Effector memory CD8-positive, alpha-beta T cell (primary cell): ENCODE data around the gene POTEI.
"Not testable (repeated sequence)": the region's sequence is repeated elsewhere in the genome, so short reads cannot be mapped to it uniquely, and the experiment has no call there.

Source experiments
- ATAC-seq: fragments of 150-1000 bp; cut with Tn5 transposase; replicated peaks from 2 replicates; pipeline ENCODE4 v1.10.0; 2021; ENCODE audit warnings: mild to moderate bottlenecking, moderate library complexity
- DNase-seq, 3 experiments: peaks; one replicate each; pipeline ENCODE4 v3.0.0; 2021
- H3K27ac Mint-ChIP-seq, 2 donors: one replicate each; pipeline ENCODE4 v1.8.0; 2022; ENCODE audit warnings: mild to moderate bottlenecking in 2 of 2, mixed read lengths in 2 of 2, moderate library complexity in 2 of 2
- H3K27me3 Mint-ChIP-seq, 2 donors: one replicate each; pipeline ENCODE4 v1.8.0; 2022; ENCODE audit warnings: mixed read lengths in 2 of 2
- H3K36me3 Mint-ChIP-seq: one replicate; pipeline ENCODE4 v1.8.0; 2022; ENCODE audit warnings: mild to moderate bottlenecking, moderate library complexity, mixed read lengths; ENCODE audit not compliant: insufficient read depth
- H3K4me1 Mint-ChIP-seq, 2 donors: one replicate each; pipeline ENCODE4 v1.8.0; 2022; ENCODE audit warnings: low read depth in 2 of 2, mixed read lengths in 2 of 2
- H3K4me3 Mint-ChIP-seq, 2 donors: one replicate each; pipeline ENCODE4 v1.8.0; 2022; ENCODE audit warnings: mild to moderate bottlenecking in 2 of 2, mixed read lengths in 2 of 2, moderate library complexity in 2 of 2
- H3K9me3 Mint-ChIP-seq, 2 donors: one replicate each; pipeline ENCODE4 v1.8.0; 2022; ENCODE audit warnings: mixed read lengths in 2 of 2

The POTEI gene

GRCh38 chr2:130527365-130527967, 18.3 kb upstream of the POTEI start:
- not testable (repeated sequence) for DNase-seq, H3K36me3 Mint-ChIP-seq, H3K27me3 Mint-ChIP-seq, H3K4me1 Mint-ChIP-seq, H3K9me3 Mint-ChIP-seq, H3K27ac Mint-ChIP-seq, H3K4me3 Mint-ChIP-seq, ATAC-seq

GRCh38 chr2:130522390-130522789, 13.3 kb upstream of the POTEI start:
- H3K36me3 Mint-ChIP-seq, ATAC-seq, H3K9me3 Mint-ChIP-seq, H3K27me3 Mint-ChIP-seq, H3K4me1 Mint-ChIP-seq, H3K27ac Mint-ChIP-seq, DNase-seq, H3K4me3 Mint-ChIP-seq: not testable (repeated sequence)

GRCh38 chr2:130520992-130521391, 11.9 kb upstream of the POTEI start, which contains the start of gene CFC1B:
TSS of gene CFC1B (plus strand) at chr2:130521222. CDS start at chr2:130521485, 263 bp downstream.
- DNase-seq, H3K9me3 Mint-ChIP-seq, H3K4me1 Mint-ChIP-seq, H3K36me3 Mint-ChIP-seq, H3K27ac Mint-ChIP-seq, ATAC-seq, H3K27me3 Mint-ChIP-seq, H3K4me3 Mint-ChIP-seq: not testable (repeated sequence)

GRCh38 chr2:130518516-130519106, 9.5 kb upstream of the POTEI start:
- H3K36me3 Mint-ChIP-seq, H3K4me1 Mint-ChIP-seq, H3K27me3 Mint-ChIP-seq, DNase-seq, ATAC-seq, H3K27ac Mint-ChIP-seq, H3K9me3 Mint-ChIP-seq, H3K4me3 Mint-ChIP-seq: not testable (repeated sequence)

- ATAC-seq, H3K9me3 Mint-ChIP-seq, H3K4me1 Mint-ChIP-seq, DNase-seq, H3K4me3 Mint-ChIP-seq, H3K36me3 Mint-ChIP-seq, H3K27ac Mint-ChIP-seq, H3K27me3 Mint-ChIP-seq: not testable (repeated sequence)
Observed at GRCh38 chr2:130511747-130512451, 2.8 kb upstream of the POTEI start.

GRCh38 chr2:130510807-130511746, 1.9 kb upstream of the POTEI start:
- ATAC-seq, H3K9me3 Mint-ChIP-seq, H3K27me3 Mint-ChIP-seq, H3K27ac Mint-ChIP-seq, DNase-seq, H3K36me3 Mint-ChIP-seq, H3K4me1 Mint-ChIP-seq, H3K4me3 Mint-ChIP-seq: not testable (repeated sequence)

- ATAC-seq, H3K9me3 Mint-ChIP-seq, H3K36me3 Mint-ChIP-seq, H3K27me3 Mint-ChIP-seq, H3K27ac Mint-ChIP-seq, H3K4me1 Mint-ChIP-seq, H3K4me3 Mint-ChIP-seq, DNase-seq: not testable (repeated sequence)
Observed at GRCh38 chr2:130491073-130491472, 18.1 kb downstream of the POTEI start.

- H3K27ac Mint-ChIP-seq, H3K36me3 Mint-ChIP-seq, H3K4me3 Mint-ChIP-seq, H3K9me3 Mint-ChIP-seq, H3K27me3 Mint-ChIP-seq, DNase-seq, H3K4me1 Mint-ChIP-seq, ATAC-seq: not testable (repeated sequence)
Observed at GRCh38 chr2:130455413-130455812, 53.7 kb downstream of the POTEI start.

- H3K36me3 Mint-ChIP-seq, H3K27me3 Mint-ChIP-seq, H3K27ac Mint-ChIP-seq, H3K4me3 Mint-ChIP-seq, ATAC-seq, DNase-seq, H3K9me3 Mint-ChIP-seq, H3K4me1 Mint-ChIP-seq: not testable (repeated sequence)
Observed at GRCh38 chr2:130454712-130455083, 54.4 kb downstream of the POTEI start.

- H3K36me3 Mint-ChIP-seq, H3K9me3 Mint-ChIP-seq, H3K27me3 Mint-ChIP-seq, ATAC-seq, H3K27ac Mint-ChIP-seq, H3K4me1 Mint-ChIP-seq, H3K4me3 Mint-ChIP-seq, DNase-seq: not testable (repeated sequence)
Observed at GRCh38 chr2:130453955-130454711, 55.0 kb downstream of the POTEI start.

GRCh38 chr2:130452897-130453296, 56.2 kb downstream of the POTEI start:
- H3K4me1 Mint-ChIP-seq, ATAC-seq: not testable (repeated sequence)

GRCh38 chr2:130451823-130452222, 57.3 kb downstream of the POTEI start:
- not testable (repeated sequence) for DNase-seq, ATAC-seq, H3K36me3 Mint-ChIP-seq, H3K4me3 Mint-ChIP-seq, H3K27ac Mint-ChIP-seq, H3K9me3 Mint-ChIP-seq, H3K4me1 Mint-ChIP-seq, H3K27me3 Mint-ChIP-seq

More at GRCh38 chr2:130452897-130453296, 56.2 kb downstream of the POTEI start:
- DNase-seq, H3K27me3 Mint-ChIP-seq, H3K9me3 Mint-ChIP-seq, H3K27ac Mint-ChIP-seq, H3K36me3 Mint-ChIP-seq, H3K4me3 Mint-ChIP-seq: not testable (repeated sequence)

GRCh38 chr2:130451278-130451677, 57.9 kb downstream of the POTEI start:
- not testable (repeated sequence) for ATAC-seq, H3K9me3 Mint-ChIP-seq, H3K27me3 Mint-ChIP-seq, H3K36me3 Mint-ChIP-seq, H3K27ac Mint-ChIP-seq, DNase-seq, H3K4me3 Mint-ChIP-seq, H3K4me1 Mint-ChIP-seq
